HepG2 (cell line): ENCODE data around the gene DYRK1B. TPM values are rescaled to one million over a fixed set of nuclear protein-coding genes. Genes with fewer than 3 reads are reported as not detected.

Experiments used
- ATAC-seq: fragments of 200-7000 bp; cut with Tn5 transposase; 3 replicates; pipeline ENCODE4 v1.9.1; 2020; ENCODE audit warnings: mild to moderate bottlenecking, moderate library complexity
- BruUV-seq: library from RNA; stranded (reverse); fragments of 400-500 nt; replicated peaks from 2 replicates; lab custom pipeline; 2021; lab: Mats Ljungman, UMichigan
- CTCF ChIA-PET: fragments of 300-600 bp; formaldehyde crosslinking; extraction: SDS; loops from one replicate; lab custom pipeline; 2021; ENCODE audit warnings: low total read pairs, inconsistent platforms, low intra/inter-chr PET ratio; lab: Yijun Ruan, JAX
- POLR2A ChIA-PET: fragments of 350-600 bp; sonication (Branson Sonifier 250); formaldehyde crosslinking; loops from one replicate; lab custom pipeline; 2020; ENCODE audit warnings: antibody characterized with exemption, inconsistent platforms; lab: Yijun Ruan, JAX
- DNase-seq: peaks from one replicate; pipeline ENCODE4 v3.0.0-alpha.2; 2015; ENCODE audit warnings: low spot score
- FAIRE-seq: peaks from 3 replicates; lab custom pipeline; 2011; peaks lifted over from hg19 to GRCh38; lab: Jason Lieb, UNC
- H2AFZ ChIP-seq: one replicate; pipeline ENCODE4 v1.6.1; 2011; ENCODE audit warnings: low read length, inconsistent platforms
- H3K27ac ChIP-seq: fragments of 300-600 bp; 3 replicates; pipeline ENCODE4 v1.8.0; 2011; ENCODE audit warnings: mixed run types, mild to moderate bottlenecking, mixed read lengths, low read length, inconsistent platforms; ENCODE audit not compliant: insufficient read depth; ENCODE audit errors: extremely low read length
- H3K27me3 ChIP-seq, 2 experiments: fragments of 200-600 bp in 1 of 2; 2 replicates in 1 of 2; 3 replicates in 1 of 2; pipeline versions ENCODE4 v1.6.0 to v1.8.0; 2011; ENCODE audit warnings: low read length in 2 of 2, mild to moderate bottlenecking in 2 of 2, moderate library complexity in 2 of 2, inconsistent platforms in 1 of 2; ENCODE audit not compliant: insufficient read depth in 2 of 2, control insufficient read depth in 1 of 2
- H3K36me3 ChIP-seq, 2 experiments: fragments of 200-600 bp in 1 of 2; replicated peaks in 1 of 2; 2 replicates in 1 of 2; 3 replicates in 1 of 2; pipeline versions ENCODE4 v1.5.1 to v1.8.0; 2011; ENCODE audit warnings: low read length in 2 of 2, inconsistent platforms in 1 of 2; ENCODE audit not compliant: insufficient read depth in 2 of 2, control insufficient read depth in 1 of 2
- H3K4me1 ChIP-seq: 2 replicates; pipeline ENCODE4 v1.5.1; 2012; ENCODE audit warnings: low read length, inconsistent platforms; ENCODE audit not compliant: insufficient read depth
- H3K4me2 ChIP-seq: 2 replicates; pipeline ENCODE4 v1.6.0; 2011; ENCODE audit warnings: low read depth, low read length, inconsistent platforms
- H3K4me3 ChIP-seq, 3 experiments: fragments of 200-600 bp in 1 of 3; sonication (generic), shearing (Covaris generic) in 1 of 3; replicated peaks in 1 of 3; 2 replicates each; pipeline ENCODE4 v1.5.1; 2011 to 2016; ENCODE audit warnings: low read length in 3 of 3, inconsistent platforms in 2 of 3, low read depth in 2 of 3, mild to moderate bottlenecking in 2 of 3, control low read depth in 1 of 3, mixed read lengths in 1 of 3; ENCODE audit not compliant: insufficient read depth in 1 of 3
- H3K79me2 ChIP-seq: one replicate; pipeline ENCODE4 v1.6.1; 2011; ENCODE audit warnings: low read length, inconsistent platforms; ENCODE audit not compliant: insufficient read depth
- H3K9ac ChIP-seq: 2 replicates; pipeline ENCODE4 v1.6.0; 2011; ENCODE audit warnings: mild to moderate bottlenecking, low read depth, low read length, inconsistent platforms; ENCODE audit not compliant: insufficient read depth
- H3K9me3 ChIP-seq: 2 replicates; pipeline ENCODE4 v1.5.1; 2012; ENCODE audit warnings: mild to moderate bottlenecking, low read length
- H4K20me1 ChIP-seq: 2 replicates; pipeline ENCODE4 v1.6.0; 2011; ENCODE audit warnings: inconsistent platforms, mild to moderate bottlenecking, low read length, moderate library complexity; ENCODE audit not compliant: insufficient read depth
- DNMT1 ChIP-seq: sonication (generic); formaldehyde crosslinking; IDR thresholded peaks from 2 replicates; pipeline ENCODE4 v1.5.1; 2020; ENCODE audit warnings: mild to moderate bottlenecking, missing genetic modification reagents
- POLR2AphosphoS5 ChIP-seq: IDR thresholded peaks from 2 replicates; pipeline ENCODE4 v1.6.1; 2012; ENCODE audit warnings: low read depth, low read length
- TSC22D2 ChIP-seq: sonication (generic); formaldehyde crosslinking; IDR thresholded peaks from 2 replicates; pipeline ENCODE4 v1.5.1; 2020; ENCODE audit warnings: missing genetic modification reagents, mild to moderate bottlenecking, borderline replicate concordance
- U2AF2 ChIP-seq: fragments of 200-400 bp; formaldehyde crosslinking; IDR thresholded peaks from 2 replicates; pipeline ENCODE4 v1.6.1; 2017; ENCODE audit warnings: low read depth, mild to moderate bottlenecking, low read length
- XBP1 ChIP-seq: sonication (generic); formaldehyde crosslinking; IDR thresholded peaks from 2 replicates; pipeline ENCODE4 v1.5.0; 2020; ENCODE audit warnings: missing genetic modification reagents
- ZNF564 ChIP-seq: sonication (generic); formaldehyde crosslinking; IDR thresholded peaks from 2 replicates; pipeline ENCODE4 v1.8.1; 2023; ENCODE audit warnings: mild to moderate bottlenecking, missing genetic modification reagents
- ZNF703 ChIP-seq: sonication (generic); formaldehyde crosslinking; IDR thresholded peaks from 2 replicates; pipeline ENCODE4 v1.5.1; 2020; ENCODE audit warnings: missing genetic modification reagents, mild to moderate bottlenecking, moderate library complexity, borderline replicate concordance
- ZNF772 ChIP-seq: sonication (generic); formaldehyde crosslinking; IDR thresholded peaks from 2 replicates; pipeline ENCODE4 v1.5.0; 2020; ENCODE audit warnings: mild to moderate bottlenecking, missing genetic modification reagents
- WGBS: methylation state at CpG from one replicate; pipeline ENCODE4 v1.1.6; 2017; ENCODE audit warnings: low lambda C conversion rate; 5-methylcytosine and 5-hydroxymethylcytosine counted together
- in situ Hi-C: cut with HindIII; loops from 2 replicates; pipeline ENCODE4 v1.10.0; 2017; ENCODE audit warnings: low pct_unique_long_range_greater_than_20kb; ENCODE audit not compliant: extremely low pct_ligation_motif_present
- intact Hi-C: fragments of 100-400 bp; cut with micrococcal nuclease; formaldehyde crosslinking; loops from one replicate; pipeline ENCODE4 v1.10.0; 2022; ENCODE audit not compliant: unreplicated experiment
- polyA plus RNA-seq, 8 experiments: library from polyadenylated mRNA; depleted of rRNA in 3 of 8; stranded (reverse) in 7 of 8; unstranded in 1 of 8; fragments of >200 nt; fragmentation: Illumina TruSeq in 4 of 8; extraction: Trizol in 4 of 8; gene quantifications; 2 replicates each; pipeline versions ENCODE4 v1.2.1 to v1.2.3, GENCODE V29; 2011 to 2016; ENCODE audit warnings: low read depth in 4 of 8, missing spikeins in 1 of 8, mixed read lengths in 1 of 8; ENCODE audit not compliant: insufficient read depth in 1 of 8
- total RNA-seq, 5 experiments: library from RNA; depleted of rRNA; stranded (reverse); fragments of >200 nt; fragmentation: Illumina TruSeq; extraction: Trizol; gene quantifications; 2 replicates each; pipeline ENCODE4 v1.2.3, GENCODE V29; 2016; ENCODE audit warnings: low read depth in 1 of 5
- TF ChIP-seq, protein P1 (sequence below): sonication (generic); formaldehyde crosslinking; IDR thresholded peaks from 2 replicates; pipeline ENCODE4 v1.8.0; 2022; ENCODE audit warnings: mild to moderate bottlenecking, missing genetic modification reagents, moderate library complexity
- TF ChIP-seq, protein P2 (sequence below): sonication (generic); formaldehyde crosslinking; IDR thresholded peaks from 2 replicates; pipeline ENCODE4 v1.8.0; 2022; ENCODE audit warnings: missing genetic modification reagents, mild to moderate bottlenecking, moderate library complexity, borderline replicate concordance
- TF ChIP-seq, protein P3 (sequence below): sonication (generic); formaldehyde crosslinking; IDR thresholded peaks from 2 replicates; pipeline ENCODE4 v1.4.0; 2020; ENCODE audit warnings: missing genetic modification reagents

The DYRK1B gene
- total and polyA plus RNA-seq, 2 of the 13 experiments (the other 11 are each of a cell fraction or from before 2014, with no cell fraction given), result 0.82 to 1.3 TPM

DNA sequence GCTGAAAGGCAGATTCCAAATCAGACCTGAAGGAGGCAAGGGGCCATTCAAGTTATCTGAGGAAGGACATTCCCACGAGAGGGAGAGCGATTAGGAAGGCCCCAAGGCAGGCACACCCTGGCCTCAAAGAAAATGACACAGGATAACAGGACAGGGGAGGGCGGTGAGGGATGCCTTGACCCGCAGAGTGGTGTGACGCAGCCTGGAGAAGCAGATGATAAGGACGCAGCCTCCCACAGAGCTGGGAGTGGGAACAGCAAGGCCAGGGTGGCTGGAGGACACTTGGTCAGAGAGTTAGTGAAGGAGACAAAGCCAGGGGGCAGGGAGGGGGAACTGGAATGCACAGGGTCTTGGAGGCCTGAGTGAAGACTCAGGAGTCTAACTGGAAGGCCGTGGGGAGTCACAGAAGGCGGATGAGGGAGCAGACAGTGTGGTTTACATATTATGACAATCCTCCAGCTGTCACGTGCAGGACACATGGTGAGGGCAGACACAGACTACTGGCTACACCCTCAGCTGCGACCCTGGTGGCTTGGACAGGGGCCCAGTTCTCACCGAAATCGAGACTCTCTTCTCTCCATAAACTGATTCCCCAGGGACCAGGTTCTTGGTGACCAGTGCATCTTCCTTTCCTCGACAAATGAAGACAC lies 5.8 kb upstream of the DYRK1B start:
- Histone ChIP-seq H3K4me1 (peaks cover 36% of the 10 kb centered on the region), H3K9ac (no peak overlapping the region), H3K27me3 (no peaks in the 10 kb centered on the region; a peak in 1 of 5 replicates), H3K36me3 (peaks cover 27 to 66% of the 10 kb centered on the region in 2 experiments), H3K4me3 (no peak overlapping the region), H3K9me3 (no peaks in the 10 kb centered on the region), H3K79me2 (peaks cover 59% of the 10 kb centered on the region), H3K4me2 (no peak overlapping the region), H4K20me1 (peaks cover 33% of the 10 kb centered on the region), H3K27ac (no peak overlapping the region), H2AFZ (no peak overlapping the region)
- ChIA-PET CTCF (no interaction called here), POLR2A (no interaction called here)
- no peak for DNase-seq
- TF ChIP-seq, protein P1, sequence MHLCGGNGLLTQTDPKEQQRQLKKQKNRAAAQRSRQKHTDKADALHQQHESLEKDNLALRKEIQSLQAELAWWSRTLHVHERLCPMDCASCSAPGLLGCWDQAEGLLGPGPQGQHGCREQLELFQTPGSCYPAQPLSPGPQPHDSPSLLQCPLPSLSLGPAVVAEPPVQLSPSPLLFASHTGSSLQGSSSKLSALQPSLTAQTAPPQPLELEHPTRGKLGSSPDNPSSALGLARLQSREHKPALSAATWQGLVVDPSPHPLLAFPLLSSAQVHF (CRISPR knock-in tag), result no peak
- TF ChIP-seq, protein P2, sequence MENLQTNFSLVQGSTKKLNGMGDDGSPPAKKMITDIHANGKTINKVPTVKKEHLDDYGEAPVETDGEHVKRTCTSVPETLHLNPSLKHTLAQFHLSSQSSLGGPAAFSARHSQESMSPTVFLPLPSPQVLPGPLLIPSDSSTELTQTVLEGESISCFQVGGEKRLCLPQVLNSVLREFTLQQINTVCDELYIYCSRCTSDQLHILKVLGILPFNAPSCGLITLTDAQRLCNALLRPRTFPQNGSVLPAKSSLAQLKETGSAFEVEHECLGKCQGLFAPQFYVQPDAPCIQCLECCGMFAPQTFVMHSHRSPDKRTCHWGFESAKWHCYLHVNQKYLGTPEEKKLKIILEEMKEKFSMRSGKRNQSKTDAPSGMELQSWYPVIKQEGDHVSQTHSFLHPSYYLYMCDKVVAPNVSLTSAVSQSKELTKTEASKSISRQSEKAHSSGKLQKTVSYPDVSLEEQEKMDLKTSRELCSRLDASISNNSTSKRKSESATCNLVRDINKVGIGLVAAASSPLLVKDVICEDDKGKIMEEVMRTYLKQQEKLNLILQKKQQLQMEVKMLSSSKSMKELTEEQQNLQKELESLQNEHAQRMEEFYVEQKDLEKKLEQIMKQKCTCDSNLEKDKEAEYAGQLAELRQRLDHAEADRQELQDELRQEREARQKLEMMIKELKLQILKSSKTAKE, result no peak
- no peak for TF ChIP-seq TSC22D2 (CRISPR knock-in tag)
- intact Hi-C loops, result no loop called here
- no peak for FAIRE-seq
- in situ Hi-C loops, result loop anchor here (5.0 kb wide), 1 partner anchor 48 kb away; no protein-coding TSS in a partner anchor
- no peak for ATAC-seq
- BruUV-seq, result no TSS peak
- 97% methylated on average over 13 of the region's 13 CpGs for whole genome bisulfite sequencing

DNA sequence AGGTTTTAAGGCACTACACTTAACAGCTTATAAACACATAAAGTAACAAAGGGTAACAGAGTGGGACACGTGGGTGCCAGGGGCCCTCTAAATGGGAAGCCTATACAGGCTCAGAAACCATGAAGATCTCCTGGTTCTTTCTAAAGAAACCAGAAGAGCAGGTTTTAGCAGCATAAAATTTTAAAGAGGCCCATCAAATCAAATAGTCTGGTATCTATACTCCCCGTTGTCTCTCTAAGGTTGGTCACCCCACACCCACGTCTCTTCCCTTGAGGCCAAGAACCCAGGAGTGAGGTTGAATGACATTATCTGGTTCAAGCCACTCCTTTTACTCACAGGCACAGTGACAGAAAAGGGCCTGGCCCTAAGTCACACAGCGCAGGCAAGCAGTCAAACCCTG lies 4.6 kb upstream of the DYRK1B start:
- H3K4me1 ChIP-seq, result peaks cover 25% of the 10 kb centered on the region
- no peak overlapping the region for H3K9ac ChIP-seq
- no peak overlapping the region for H2AFZ ChIP-seq
- H3K4me3 ChIP-seq, result no peak overlapping the region
- no peak for ATAC-seq
- WGBS, result 92% methylated on average over 4 of the region's 4 CpGs
- peaks cover 47% of the 10 kb centered on the region for H3K79me2 ChIP-seq
- H3K27me3 ChIP-seq, result no peaks in the 10 kb centered on the region
- H3K27ac ChIP-seq, result no peak overlapping the region
- ChIA-PET CTCF (no interaction called here), POLR2A (interaction anchor here (0.7 kb wide), 1 partner anchor 77 kb away, joined by 4 read pairs; no protein-coding TSS in a partner anchor)
- intact Hi-C loops, result no loop called here
- no peak overlapping the region for H3K4me2 ChIP-seq
- peaks cover 33 to 77% of the 10 kb centered on the region in 2 experiments for H3K36me3 ChIP-seq
- no peaks in the 10 kb centered on the region for H3K9me3 ChIP-seq
- FAIRE-seq, result no peak
- BruUV-seq, result no TSS peak
- in situ Hi-C loops, result no loop called here
- no peak for DNase-seq
- peaks cover 21% of the 10 kb centered on the region for H4K20me1 ChIP-seq
- TF ChIP-seq ZNF564 (CRISPR knock-in tag), result no peak
- TF ChIP-seq, protein P3, sequence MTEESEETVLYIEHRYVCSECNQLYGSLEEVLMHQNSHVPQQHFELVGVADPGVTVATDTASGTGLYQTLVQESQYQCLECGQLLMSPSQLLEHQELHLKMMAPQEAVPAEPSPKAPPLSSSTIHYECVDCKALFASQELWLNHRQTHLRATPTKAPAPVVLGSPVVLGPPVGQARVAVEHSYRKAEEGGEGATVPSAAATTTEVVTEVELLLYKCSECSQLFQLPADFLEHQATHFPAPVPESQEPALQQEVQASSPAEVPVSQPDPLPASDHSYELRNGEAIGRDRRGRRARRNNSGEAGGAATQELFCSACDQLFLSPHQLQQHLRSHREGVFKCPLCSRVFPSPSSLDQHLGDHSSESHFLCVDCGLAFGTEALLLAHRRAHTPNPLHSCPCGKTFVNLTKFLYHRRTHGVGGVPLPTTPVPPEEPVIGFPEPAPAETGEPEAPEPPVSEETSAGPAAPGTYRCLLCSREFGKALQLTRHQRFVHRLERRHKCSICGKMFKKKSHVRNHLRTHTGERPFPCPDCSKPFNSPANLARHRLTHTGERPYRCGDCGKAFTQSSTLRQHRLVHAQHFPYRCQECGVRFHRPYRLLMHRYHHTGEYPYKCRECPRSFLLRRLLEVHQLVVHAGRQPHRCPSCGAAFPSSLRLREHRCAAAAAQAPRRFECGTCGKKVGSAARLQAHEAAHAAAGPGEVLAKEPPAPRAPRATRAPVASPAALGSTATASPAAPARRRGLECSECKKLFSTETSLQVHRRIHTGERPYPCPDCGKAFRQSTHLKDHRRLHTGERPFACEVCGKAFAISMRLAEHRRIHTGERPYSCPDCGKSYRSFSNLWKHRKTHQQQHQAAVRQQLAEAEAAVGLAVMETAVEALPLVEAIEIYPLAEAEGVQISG (CRISPR knock-in tag), result no peak
- TF ChIP-seq U2AF2, result no peak
- no peak for TF ChIP-seq ZNF772
- no peak for TF ChIP-seq XBP1 (CRISPR knock-in tag)
- TF ChIP-seq ZNF703 (CRISPR knock-in tag), result no peak
- no peak for TF ChIP-seq DNMT1 (CRISPR knock-in tag)
- no peak for TF ChIP-seq POLR2AphosphoS5
